CD14-positive monocyte (primary cell): ENCODE data around the gene SLCO2A1. TPM values are rescaled to one million over a fixed set of nuclear protein-coding genes. Genes with fewer than 3 reads are reported as not detected.

ENCODE experiments used
- DNase-seq, 3 donors: peaks; one replicate each; pipeline ENCODE4 v3.0.0-alpha.2; 2011 to 2022
- H2AFZ ChIP-seq: 2 replicates; pipeline ENCODE4 v1.6.0; 2012; ENCODE audit warnings: mild to moderate bottlenecking, low read depth, low read length, inconsistent platforms; ENCODE audit not compliant: insufficient read depth, poor library complexity, severe bottlenecking
- H3K27ac ChIP-seq, 2 donors: 1 replicate in 1 of 2; 2 replicates in 1 of 2; pipeline ENCODE4 v1.5.1; 2012 to 2013; ENCODE audit warnings: low read length in 2 of 2, control low read depth in 1 of 2, inconsistent platforms in 1 of 2, low read depth in 1 of 2, mild to moderate bottlenecking in 1 of 2
- H3K27me3 ChIP-seq, 2 donors: one replicate each; pipeline versions ENCODE4 v1.6.0 to v1.6.1; 2011 to 2013; ENCODE audit warnings: low read length in 2 of 2; ENCODE audit not compliant: control insufficient read depth in 2 of 2, insufficient read depth in 2 of 2
- H3K36me3 ChIP-seq, 2 donors: replicated peaks in 1 of 2; 1 replicate in 1 of 2; 2 replicates in 1 of 2; pipeline versions ENCODE4 v1.5.1 to v1.6.1; 2012 to 2013; ENCODE audit warnings: low read length in 2 of 2, control low read depth in 1 of 2, inconsistent platforms in 1 of 2, mild to moderate bottlenecking in 1 of 2; ENCODE audit not compliant: insufficient read depth in 2 of 2, control insufficient read depth in 1 of 2
- H3K4me1 ChIP-seq, 2 donors: 1 replicate in 1 of 2; 2 replicates in 1 of 2; pipeline versions ENCODE4 v1.5.1 to v1.6.1; 2012 to 2013; ENCODE audit warnings: low read length in 2 of 2, control low read depth in 1 of 2, inconsistent platforms in 1 of 2, mild to moderate bottlenecking in 1 of 2, moderate library complexity in 1 of 2; ENCODE audit not compliant: insufficient read depth in 2 of 2, control insufficient read depth in 1 of 2
- H3K4me2 ChIP-seq: replicated peaks from 2 replicates; pipeline ENCODE3; 2012; ENCODE audit warnings: low read length, moderate library complexity, mild to moderate bottlenecking; ENCODE audit not compliant: poor library complexity, severe bottlenecking; ENCODE audit errors: extremely low read depth
- H3K4me3 ChIP-seq, 3 experiments: fragments of 200-600 bp in 1 of 3; sonication (generic) in 1 of 3; replicated peaks in 1 of 3; 1 replicate in 2 of 3; 2 replicates in 1 of 3; pipeline ENCODE4 v1.5.1; 2011 to 2013; ENCODE audit warnings: low read length in 3 of 3, mild to moderate bottlenecking in 3 of 3, control low read depth in 2 of 3, low read depth in 2 of 3, inconsistent platforms in 1 of 3, moderate library complexity in 1 of 3
- H3K79me2 ChIP-seq: 2 replicates; pipeline ENCODE4 v1.6.0; 2012; ENCODE audit warnings: mild to moderate bottlenecking, control low read depth, inconsistent platforms, low read length, moderate library complexity; ENCODE audit not compliant: insufficient read depth
- H3K9ac ChIP-seq: 2 replicates; pipeline ENCODE4 v1.6.0; 2017; ENCODE audit warnings: low read length, mild to moderate bottlenecking; ENCODE audit not compliant: insufficient read depth, poor library complexity, severe bottlenecking
- H3K9me3 ChIP-seq, 2 donors: replicated peaks in 1 of 2; 1 replicate in 1 of 2; 2 replicates in 1 of 2; pipeline versions ENCODE4 v1.5.1 to v1.6.1; 2012 to 2013; ENCODE audit warnings: low read length in 2 of 2, control low read depth in 1 of 2; ENCODE audit not compliant: control insufficient read depth in 1 of 2, insufficient read depth in 1 of 2
- H4K20me1 ChIP-seq: 2 replicates; pipeline ENCODE4 v1.6.0; 2012; ENCODE audit warnings: mild to moderate bottlenecking, low read length, control low read depth, moderate library complexity; ENCODE audit not compliant: insufficient read depth
- H3K27ac Mint-ChIP-seq, 7 donors: one replicate each; pipeline ENCODE4 v1.8.0; 2020; ENCODE audit warnings: mild to moderate bottlenecking in 7 of 7, mixed read lengths in 7 of 7, moderate library complexity in 6 of 7, inconsistent platforms in 2 of 7
- H3K27me3 Mint-ChIP-seq, 3 donors: one replicate each; pipeline ENCODE4 v1.8.0; 2021 to 2022; ENCODE audit warnings: low read depth in 3 of 3, mild to moderate bottlenecking in 3 of 3, mixed read lengths in 3 of 3, moderate library complexity in 3 of 3, inconsistent platforms in 1 of 3
- H3K36me3 Mint-ChIP-seq, 2 donors: one replicate each; pipeline ENCODE4 v1.8.0; 2020; ENCODE audit warnings: mixed read lengths in 2 of 2, inconsistent platforms in 1 of 2, mild to moderate bottlenecking in 1 of 2
- H3K4me1 Mint-ChIP-seq: one replicate; pipeline ENCODE4 v1.8.0; 2020; ENCODE audit warnings: mild to moderate bottlenecking, mixed read lengths
- H3K4me3 Mint-ChIP-seq, 2 donors: one replicate each; pipeline ENCODE4 v1.8.0; 2020; ENCODE audit warnings: mild to moderate bottlenecking in 2 of 2, mixed read lengths in 2 of 2, moderate library complexity in 1 of 2
- H3K9me3 Mint-ChIP-seq, 7 donors: one replicate each; pipeline ENCODE4 v1.8.0; 2020 to 2022; ENCODE audit warnings: mixed read lengths in 7 of 7, mild to moderate bottlenecking in 6 of 7, moderate library complexity in 6 of 7, inconsistent platforms in 2 of 7
- CTCF ChIP-seq: fragments of 200-600 bp; IDR thresholded peaks from one replicate; pipeline ENCODE4 v1.8.0; 2022; ENCODE audit warnings: antibody characterized with exemption, mild to moderate bottlenecking
- WGBS: methylation state at CpG from one replicate; pipeline ENCODE4 v1.1.5; 2013; ENCODE audit warnings: missing lambda C conversion rate; ENCODE audit not compliant: insufficient coverage; 5-methylcytosine and 5-hydroxymethylcytosine counted together
- intact Hi-C, 2 donors: fragments of 100-400 bp; cut with micrococcal nuclease; formaldehyde crosslinking; loops; one replicate each; pipeline versions ENCODE4 v1.15.0 to v1.15.1; 2023
- polyA plus RNA-seq, 3 donors: library from polyadenylated mRNA; depleted of rRNA in 1 of 3; unstranded in 2 of 3; stranded (reverse) in 1 of 3; fragments of 300-500 nt in 2 of 3; fragments of >200 nt in 1 of 3; fragmentation: Illumina TruSeq in 2 of 3; gene quantifications; 1 replicate in 2 of 3; 2 replicates in 1 of 3; pipeline ENCODE4 v1.2.3, GENCODE V29; 2012 to 2021

The SLCO2A1 gene
- polyA plus RNA-seq, 3 donors = 0.12 TPM; not detected in 2

GRCh38 chr3:133991637-133992036 is 38.1 kb downstream of the SLCO2A1 start:
- no peaks in the 10 kb centered on the region for H3K36me3 Mint-ChIP-seq
- Histone ChIP-seq H3K79me2 (no peaks in the 10 kb centered on the region), H4K20me1 (no peaks in the 10 kb centered on the region), H3K4me1 (no peaks in the 10 kb centered on the region), H2AFZ (no peak overlapping the region), H3K4me2 (no peak overlapping the region), H3K9ac (no peak overlapping the region), H3K27me3 (no peaks in the 10 kb centered on the region), H3K9me3 (no peaks in the 10 kb centered on the region), H3K36me3 (no peaks in the 10 kb centered on the region), H3K4me3 (no peak overlapping the region), H3K27ac (no peak overlapping the region)
- 0% methylated on average over 1 of the region's 2 CpGs for WGBS
- H3K27me3 Mint-ChIP-seq = peaks cover 0 to 8% (median 3%) of the 10 kb centered on the region in 3 donors
- peaks cover 0 to 3% (median 0%) of the 10 kb centered on the region in 7 donors for H3K9me3 Mint-ChIP-seq
- DNase-seq = no peak
- H3K27ac Mint-ChIP-seq = no peak overlapping the region
- H3K4me1 Mint-ChIP-seq = peaks cover 4% of the 10 kb centered on the region
- intact Hi-C loops = no loop called here
- TF ChIP-seq CTCF = no peak
- H3K4me3 Mint-ChIP-seq = no peak overlapping the region

- Mint-ChIP-seq H3K27me3 (peaks cover 0 to 8% (median under 1%) of the 10 kb centered on the region in 3 donors), H3K36me3 (no peaks in the 10 kb centered on the region), H3K4me3 (no peak overlapping the region), H3K4me1 (peaks cover 7% of the 10 kb centered on the region), H3K9me3 (peaks cover 0 to 3% (median 0%) of the 10 kb centered on the region in 7 donors), H3K27ac (no peak overlapping the region)
- intact Hi-C loops = no loop called here
- TF ChIP-seq CTCF = no peak
- Histone ChIP-seq H3K9me3 (no peaks in the 10 kb centered on the region), H3K4me3 (no peak overlapping the region), H3K27me3 (no peaks in the 10 kb centered on the region), H3K36me3 (no peaks in the 10 kb centered on the region), H4K20me1 (no peaks in the 10 kb centered on the region), H3K27ac (no peak overlapping the region), H3K9ac (no peak overlapping the region), H3K4me1 (no peaks in the 10 kb centered on the region), H3K79me2 (no peaks in the 10 kb centered on the region), H2AFZ (no peak overlapping the region), H3K4me2 (no peak overlapping the region)
- WGBS = 100% methylated on average over 1 of the region's 3 CpGs
- no peak for DNase-seq
Measured at GRCh38 chr3:133991209-133991608, 38.5 kb downstream of the SLCO2A1 start.
